ENCODE data around the gene SPECC1.

- TF ChIP-seq POLR2A (IDR thresholded peaks at IDR 0.05) (no peak), CTCF (IDR thresholded peaks at IDR 0.05) (no peak)
Measured at GRCh38 chr17:20230924-20231323, 221.8 kb downstream of the SPECC1 start.
